Naive B cell (primary cell): Measurements from ENCODE around the gene TUBA4A. TPM values are rescaled to one million over a fixed set of nuclear protein-coding genes. Genes with fewer than 3 reads are reported as not detected.
A peak's percentile ranks its signal among the peaks of the same experiment; 100 is the strongest.

Experiments
- ATAC-seq, 2 donors: fragments of 150-1000 bp; cut with Tn5 transposase; 2 replicates each; pipeline ENCODE4 v1.10.0; 2021; ENCODE audit warnings: low read depth in 2 of 2, mild to moderate bottlenecking in 2 of 2, moderate library complexity in 2 of 2
- DNase-seq: peaks from one replicate; pipeline ENCODE4 v3.0.0; 2022
- H3K27ac Mint-ChIP-seq, 6 donors: one replicate each; pipeline ENCODE4 v1.8.0; 2020 to 2022; ENCODE audit warnings: mild to moderate bottlenecking in 6 of 6, mixed read lengths in 6 of 6, moderate library complexity in 5 of 6, inconsistent platforms in 2 of 6
- H3K27me3 Mint-ChIP-seq, 3 donors: one replicate each; pipeline ENCODE4 v1.8.0; 2021 to 2022; ENCODE audit warnings: mixed read lengths in 3 of 3, mild to moderate bottlenecking in 1 of 3
- H3K36me3 Mint-ChIP-seq, 2 donors: one replicate each; pipeline ENCODE4 v1.8.0; 2020 to 2022; ENCODE audit warnings: mixed read lengths in 2 of 2, inconsistent platforms in 1 of 2, mild to moderate bottlenecking in 1 of 2
- H3K4me1 Mint-ChIP-seq, 3 donors: one replicate each; pipeline ENCODE4 v1.8.0; 2020 to 2022; ENCODE audit warnings: mixed read lengths in 3 of 3, inconsistent platforms in 1 of 3, mild to moderate bottlenecking in 1 of 3, moderate library complexity in 1 of 3
- H3K4me3 Mint-ChIP-seq, 8 donors: one replicate each; pipeline ENCODE4 v1.8.0; 2020 to 2022; ENCODE audit warnings: mild to moderate bottlenecking in 8 of 8, mixed read lengths in 8 of 8, moderate library complexity in 8 of 8, inconsistent platforms in 2 of 8
- H3K9me3 Mint-ChIP-seq, 7 donors: one replicate each; pipeline ENCODE4 v1.8.0; 2020 to 2022; ENCODE audit warnings: mixed read lengths in 7 of 7, mild to moderate bottlenecking in 5 of 7, inconsistent platforms in 2 of 7, moderate library complexity in 1 of 7
- polyA plus RNA-seq, 6 donors: library from polyadenylated mRNA; unstranded; fragments of 300-500 nt; fragmentation: Illumina TruSeq; gene quantifications; one replicate each; pipeline ENCODE4 v1.2.3, GENCODE V29; 2021; ENCODE audit warnings: low read depth in 6 of 6

The TUBA4A gene
- 100 to 1,000 TPM; 129 to 165 (median 149) TPM for polyA plus RNA-seq

- peaks cover 0 to 7% of the 10 kb centered on the region in 2 donors for H3K36me3 Mint-ChIP-seq
- peaks cover 43 to 52% (median 51%) of the 10 kb centered on the region in 3 donors for H3K4me1 Mint-ChIP-seq
- peak within 1 kb of the TSS; percentile 85 to 97 (median 94) for H3K27ac Mint-ChIP-seq
- DNase-seq (peak; percentile 88), ATAC-seq (peak; percentile 78 to 79)
- no peaks in the 10 kb centered on the region for H3K9me3 Mint-ChIP-seq
- H3K4me3 Mint-ChIP-seq = peak within 1 kb of the TSS; percentile 78 to 95 (median 90)
- no peaks in the 10 kb centered on the region for H3K27me3 Mint-ChIP-seq
These were observed at the start of gene TUBA4A for GRCh38 chr2:219253753-219254589. Gene TUBA4A, minus strand, starts transcription at chr2:219253918. Its CDS starts 60 bp downstream, at chr2:219253858.

- no peaks in the 10 kb centered on the region for H3K36me3 Mint-ChIP-seq
- DNase-seq = no peak
- H3K4me1 Mint-ChIP-seq = peaks cover 0 to 9% (median 0%) of the 10 kb centered on the region in 3 donors
- H3K27me3 Mint-ChIP-seq = peaks cover 56 to 76% (median 62%) of the 10 kb centered on the region in 3 donors
- peaks cover 0 to 4% (median 0%) of the 10 kb centered on the region in 7 donors for H3K9me3 Mint-ChIP-seq
- peak overlapping the region in 1 of 6 donors; percentile 47 for H3K27ac Mint-ChIP-seq
- ATAC-seq = no peak
- no peak overlapping the region for H3K4me3 Mint-ChIP-seq
These were observed 48.8 kb upstream of the TUBA4A start for GRCh38 chr2:219302412-219302968.

DNA sequence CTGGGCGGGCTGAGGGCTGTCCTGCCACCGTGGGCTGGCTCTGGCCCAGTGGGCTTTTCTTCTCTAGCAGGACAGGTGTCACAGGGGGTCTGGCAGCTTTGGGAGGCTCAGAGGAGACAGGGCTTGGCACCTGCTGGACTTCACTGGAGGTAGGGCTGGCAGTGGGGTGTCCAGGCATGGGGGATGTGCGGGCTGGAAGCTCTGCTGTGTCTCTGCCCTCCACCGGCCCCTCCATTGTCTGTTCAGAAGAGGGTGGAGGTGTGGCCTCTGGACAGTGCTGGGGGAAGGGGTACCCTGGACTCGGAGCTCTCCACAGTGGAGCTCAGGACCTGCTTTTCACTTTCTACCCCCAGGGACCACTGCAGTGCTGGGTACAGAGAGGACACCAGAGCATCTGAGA, 46.3 kb upstream of the TUBA4A start:
- peaks cover 0 to 1% (median 0%) of the 10 kb centered on the region in 7 donors for H3K9me3 Mint-ChIP-seq
- peaks cover 0 to 11% (median 3%) of the 10 kb centered on the region in 3 donors for H3K4me1 Mint-ChIP-seq
- peaks cover 37 to 51% (median 39%) of the 10 kb centered on the region in 3 donors for H3K27me3 Mint-ChIP-seq
- H3K4me3 Mint-ChIP-seq = no peak overlapping the region
- H3K27ac Mint-ChIP-seq = no peak overlapping the region
- H3K36me3 Mint-ChIP-seq = no peaks in the 10 kb centered on the region
- ATAC-seq (no peak), DNase-seq (no peak)

DNA sequence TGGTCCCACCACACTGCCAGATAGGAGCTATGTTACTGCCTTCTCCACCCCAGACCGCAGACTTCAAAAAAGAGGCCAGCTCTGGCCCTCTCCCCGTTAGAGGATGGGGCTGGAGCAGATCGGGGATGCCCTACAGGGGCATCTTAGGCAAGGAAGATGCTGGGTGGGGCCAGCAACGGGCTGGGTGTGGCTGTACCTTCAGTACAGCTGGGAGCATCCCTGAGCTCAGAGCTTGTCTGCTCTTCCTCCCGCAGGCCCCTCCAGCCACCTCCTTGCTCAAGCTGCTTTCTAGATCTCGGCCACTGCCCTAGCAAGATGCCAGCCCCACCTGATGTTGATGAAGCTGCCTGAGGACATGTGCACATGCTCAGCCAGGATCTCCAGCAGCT, 45.6 kb upstream of the TUBA4A start:
- Mint-ChIP-seq H3K27ac (no peak overlapping the region), H3K36me3 (no peaks in the 10 kb centered on the region), H3K27me3 (peaks cover 32 to 45% (median 33%) of the 10 kb centered on the region in 3 donors), H3K4me3 (no peak overlapping the region), H3K4me1 (peaks cover 2 to 12% (median 5%) of the 10 kb centered on the region in 3 donors), H3K9me3 (peaks cover 0 to 1% (median 0%) of the 10 kb centered on the region in 7 donors)
- no peak for DNase-seq
- ATAC-seq = no peak

- peaks cover 0 to 1% (median 0%) of the 10 kb centered on the region in 7 donors for H3K9me3 Mint-ChIP-seq
- no peaks in the 10 kb centered on the region for H3K36me3 Mint-ChIP-seq
- H3K4me1 Mint-ChIP-seq = peaks cover 7 to 17% (median 10%) of the 10 kb centered on the region in 3 donors
- ATAC-seq (peak; percentile 51 to 58), DNase-seq (peak; percentile 86)
- H3K27ac Mint-ChIP-seq = peak overlapping the region in 1 of 6 donors; percentile 49
- no peak overlapping the region for H3K4me3 Mint-ChIP-seq
- peaks cover 29 to 42% (median 30%) of the 10 kb centered on the region in 3 donors for H3K27me3 Mint-ChIP-seq
These were observed 45.1 kb upstream of the TUBA4A start for GRCh38 chr2:219298759-219299371.

GRCh38 chr2:219297766-219298456, 44.2 kb upstream of the TUBA4A start:
- H3K9me3 Mint-ChIP-seq = peaks cover 0 to 1% (median 0%) of the 10 kb centered on the region in 7 donors
- H3K4me1 Mint-ChIP-seq = peaks cover 9 to 22% (median 13%) of the 10 kb centered on the region in 3 donors
- H3K36me3 Mint-ChIP-seq = no peaks in the 10 kb centered on the region
- H3K27me3 Mint-ChIP-seq = peaks cover 22 to 34% (median 23%) of the 10 kb centered on the region in 3 donors
- no peak for ATAC-seq
- peak overlapping the region in 1 of 8 donors; percentile 56 for H3K4me3 Mint-ChIP-seq
- no peak for DNase-seq
- no peak overlapping the region for H3K27ac Mint-ChIP-seq

DNA sequence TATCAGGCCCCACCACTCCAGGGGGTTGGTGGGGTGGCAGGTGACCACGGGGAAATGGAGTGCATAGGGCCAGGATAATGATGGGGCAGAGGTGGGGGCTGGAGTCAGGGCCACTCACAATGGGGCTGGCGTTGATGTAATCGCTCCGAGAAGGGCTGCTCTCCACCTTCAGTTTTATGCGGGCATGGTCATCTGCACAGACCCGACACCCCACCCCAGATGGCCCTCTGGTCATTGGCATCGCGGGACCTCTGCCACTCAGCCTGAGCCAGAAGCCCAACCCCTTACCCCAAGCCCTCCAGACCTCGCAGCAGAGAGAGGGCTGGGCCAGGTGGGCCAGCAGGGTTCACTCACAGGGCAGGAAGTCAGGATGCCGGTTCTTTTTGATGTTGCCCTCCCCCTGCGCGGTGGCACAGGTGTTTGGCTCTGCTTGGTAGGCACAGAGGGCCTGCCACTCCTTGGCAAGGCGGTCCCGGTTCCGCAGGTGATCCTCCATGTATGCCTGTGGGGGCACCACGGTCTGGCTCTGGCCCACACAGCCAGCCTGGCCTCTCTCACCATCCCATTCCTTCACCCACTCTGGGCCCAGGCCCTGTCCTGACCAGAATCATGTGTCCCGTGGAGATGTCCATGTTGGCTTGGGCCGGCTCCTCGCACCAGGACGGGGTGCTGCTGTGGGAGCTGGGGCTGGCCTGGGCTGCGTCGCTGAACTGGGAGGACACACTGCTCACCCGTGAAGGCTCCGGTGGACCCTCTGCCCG, 43.1 kb upstream of the TUBA4A start:
- H3K9me3 Mint-ChIP-seq = peaks cover 0 to 1% (median 0%) of the 10 kb centered on the region in 7 donors
- no peak for DNase-seq
- no peaks in the 10 kb centered on the region for H3K36me3 Mint-ChIP-seq
- H3K27ac Mint-ChIP-seq = no peak overlapping the region
- H3K27me3 Mint-ChIP-seq = peaks cover 17 to 23% (median 19%) of the 10 kb centered on the region in 3 donors
- peaks cover 9 to 22% (median 13%) of the 10 kb centered on the region in 3 donors for H3K4me1 Mint-ChIP-seq
- ATAC-seq = no peak
- no peak overlapping the region for H3K4me3 Mint-ChIP-seq

- Mint-ChIP-seq H3K4me3 (peak overlapping the region in 1 of 8 donors; percentile 21), H3K4me1 (peaks cover 9 to 22% (median 13%) of the 10 kb centered on the region in 3 donors), H3K9me3 (peaks cover 0 to 1% (median 0%) of the 10 kb centered on the region in 7 donors), H3K27ac (peak overlapping the region in 3 of 6 donors; percentile 75 to 94 (median 78)), H3K36me3 (no peaks in the 10 kb centered on the region), H3K27me3 (peaks cover 10 to 17% (median 14%) of the 10 kb centered on the region in 3 donors)
- DNase-seq = no peak
- ATAC-seq = no peak
These were observed 42.4 kb upstream of the TUBA4A start for GRCh38 chr2:219296142-219296541.

DNA sequence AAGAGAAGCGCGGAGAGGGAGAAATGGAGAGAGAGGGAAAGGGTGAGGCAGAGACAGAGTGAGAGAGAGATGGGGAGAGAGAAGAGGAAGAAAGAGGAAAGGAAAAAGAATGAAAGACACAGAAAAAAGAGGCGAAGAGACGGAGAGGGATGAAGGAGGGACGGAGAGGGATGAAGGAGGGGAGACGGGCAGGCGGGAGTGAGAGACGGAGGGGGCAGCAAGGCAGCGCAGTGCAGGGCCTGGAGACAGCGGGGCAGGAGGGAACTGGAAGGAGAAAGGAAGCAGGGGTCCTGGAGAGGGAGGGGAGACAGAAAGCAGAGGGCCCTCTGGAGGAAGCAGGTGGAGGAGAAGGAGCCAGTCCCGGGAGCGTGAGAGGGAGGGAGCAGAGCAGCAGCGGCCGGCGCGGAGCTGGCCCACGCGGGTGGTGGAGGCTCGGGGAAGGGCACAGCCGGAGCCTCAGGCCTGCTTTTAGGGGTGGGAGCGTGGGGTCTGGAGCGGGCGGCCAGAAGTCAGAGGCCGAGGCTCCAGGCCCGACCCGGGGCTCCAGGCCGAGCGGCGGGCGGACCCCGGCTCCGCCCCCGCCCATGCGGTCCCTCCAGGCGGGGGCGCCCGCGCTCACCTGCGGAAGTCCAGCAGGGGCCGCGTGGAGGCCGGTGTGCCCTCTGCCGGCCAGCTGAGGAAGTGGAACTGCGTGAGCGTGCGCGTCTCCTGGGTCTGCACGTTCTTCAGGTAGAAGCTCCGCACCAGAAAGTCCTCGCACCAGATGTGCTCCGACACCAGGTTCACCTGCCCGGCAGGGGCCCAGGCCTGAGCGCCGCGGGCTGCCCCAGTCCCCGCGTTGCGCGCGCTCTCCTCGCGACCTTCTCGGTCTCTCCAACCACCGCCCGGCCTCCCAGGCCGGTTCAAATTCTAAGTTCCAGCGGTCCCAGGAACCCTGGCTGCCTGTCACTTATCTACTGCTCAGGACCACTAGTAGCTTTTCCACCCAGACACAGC, 40.9 kb upstream of the TUBA4A start:
- Mint-ChIP-seq H3K27me3 (peaks cover 0 to 9% (median 0%) of the 10 kb centered on the region in 3 donors), H3K4me1 (peaks cover 9 to 22% (median 13%) of the 10 kb centered on the region in 3 donors), H3K36me3 (no peaks in the 10 kb centered on the region), H3K9me3 (no peaks in the 10 kb centered on the region), H3K4me3 (peak overlapping the region; percentile 75 to 94 (median 80)), H3K27ac (peak overlapping the region; percentile 83 to 97 (median 94))
- DNase-seq (peak; percentile 91), ATAC-seq (peak; percentile 86 to 89)

GRCh38 chr2:219293736-219294231, 40.1 kb upstream of the TUBA4A start:
- Mint-ChIP-seq H3K9me3 (no peaks in the 10 kb centered on the region), H3K4me3 (peak overlapping the region; percentile 75 to 94 (median 80)), H3K27me3 (peaks cover 0 to 1% (median 0%) of the 10 kb centered on the region in 3 donors), H3K27ac (peak overlapping the region in 4 of 6 donors; percentile 53 to 97 (median 92)), H3K4me1 (peaks cover 9 to 18% (median 13%) of the 10 kb centered on the region in 3 donors), H3K36me3 (no peaks in the 10 kb centered on the region)
- DNase-seq = no peak
- ATAC-seq = no peak

DNA sequence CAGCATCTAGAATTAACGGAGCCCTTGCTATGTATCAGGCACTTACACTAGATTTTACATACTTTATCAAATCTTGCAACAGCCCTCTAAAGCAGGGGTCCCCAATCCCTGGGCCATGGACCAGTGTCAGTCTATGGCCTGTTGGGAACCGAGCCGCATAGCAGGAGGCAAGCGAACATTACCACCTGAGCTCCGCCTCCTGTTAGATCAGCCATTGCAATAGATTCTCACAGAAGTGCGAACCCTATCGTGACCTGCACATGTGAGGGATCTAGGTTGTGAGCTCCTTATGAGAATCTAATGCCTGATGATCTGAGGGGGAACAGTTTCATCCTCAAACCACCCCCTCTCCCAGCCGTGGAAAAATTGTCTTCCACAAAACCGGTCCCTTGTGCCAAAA, 38.9 kb upstream of the TUBA4A start:
- Mint-ChIP-seq H3K9me3 (no peaks in the 10 kb centered on the region), H3K27me3 (no peaks in the 10 kb centered on the region), H3K27ac (peak overlapping the region in 1 of 6 donors; percentile 54), H3K4me1 (peaks cover 9 to 13% (median 13%) of the 10 kb centered on the region in 3 donors), H3K36me3 (no peaks in the 10 kb centered on the region), H3K4me3 (peak overlapping the region in 1 of 8 donors; percentile 56)
- no peak for DNase-seq
- ATAC-seq = no peak
